ENCODE results near the gene PGAM2. TPM values are rescaled to one million over a fixed set of nuclear protein-coding genes. Genes with fewer than 3 reads are reported as not detected.
A peak's percentile ranks its signal among the peaks of the same experiment; 100 is the strongest.

Gene PGAM2
- total and polyA plus RNA-seq, 7 donors: 214 to 1,581 (median 333) TPM

DNA sequence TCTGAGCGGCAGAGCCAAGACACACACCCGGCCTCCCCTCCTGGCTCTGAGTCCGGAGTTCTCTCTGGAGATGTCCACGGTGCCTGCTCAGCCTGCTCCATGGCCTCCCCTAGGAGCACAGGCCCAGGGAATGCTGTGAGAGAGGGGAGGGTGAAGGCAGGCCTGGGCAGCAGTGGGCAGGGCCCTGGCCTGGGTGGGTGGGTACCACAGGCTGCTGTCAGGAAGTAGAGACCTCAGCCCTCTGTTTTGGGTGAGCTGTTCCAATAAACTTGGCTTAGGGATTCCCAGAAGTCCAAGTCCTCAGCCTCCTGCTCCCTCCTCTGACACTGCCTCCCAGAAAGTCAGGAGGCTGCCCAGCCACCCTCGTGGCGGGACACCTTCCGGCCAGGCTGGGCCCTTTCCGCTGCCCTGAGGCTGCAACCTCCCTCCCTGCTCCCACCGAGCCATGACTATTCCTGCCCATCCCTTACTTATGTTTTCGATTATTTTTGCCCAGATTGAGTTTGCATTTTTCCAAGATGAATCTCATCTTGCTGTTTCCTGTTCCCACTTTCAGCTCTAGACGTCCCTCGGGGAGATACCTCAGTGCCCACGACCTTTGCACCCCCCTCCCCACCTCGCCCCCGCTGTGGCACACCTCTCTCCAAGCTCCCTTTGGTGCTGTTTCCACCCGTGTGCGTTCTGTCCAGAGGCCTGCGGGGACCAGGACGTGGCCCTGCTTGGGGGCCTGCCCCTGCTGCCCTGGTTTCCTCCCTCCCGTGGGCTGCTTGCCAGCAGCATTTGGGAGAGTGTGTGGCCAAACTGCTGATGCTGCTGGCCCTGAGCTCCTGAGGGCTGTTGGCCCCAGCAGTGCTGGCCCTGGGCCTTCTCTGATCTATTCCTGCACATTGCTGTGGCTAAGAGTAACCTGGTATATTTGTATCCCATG is 22.8 kb upstream of the PGAM2 start:
- Histone ChIP-seq H3K4me1 (peaks cover 11% of the 10 kb centered on the region), H3K36me3 (ENCODE audit: insufficient read depth in 1 of 2, low read depth in 1 of 2) (no peaks in the 10 kb centered on the region), H3K9me3 (no peaks in the 10 kb centered on the region), H3K4me3 (no peak overlapping the region), H3K27ac (peak overlapping the region; percentile 76), H3K27me3 (ENCODE audit: insufficient read depth in 3 of 3, low read length in 2 of 3) (no peaks in the 10 kb centered on the region)
- DNase-seq (peak; percentile 84 to 86), ATAC-seq (peak; percentile 67 to 83 (median 76))
- intact Hi-C loops (cut with DNase I): loop anchor here in 1 of 2 donors (5.0 kb wide), 1 partner anchor 34 kb away; the partner anchor contains the start of gene POLD2
- WGBS, 3 donors: 25 to 31% (median 28%) methylated on average over 18 to 20 of the region's 20 CpGs
- TF ChIP-seq, protein P1, sequence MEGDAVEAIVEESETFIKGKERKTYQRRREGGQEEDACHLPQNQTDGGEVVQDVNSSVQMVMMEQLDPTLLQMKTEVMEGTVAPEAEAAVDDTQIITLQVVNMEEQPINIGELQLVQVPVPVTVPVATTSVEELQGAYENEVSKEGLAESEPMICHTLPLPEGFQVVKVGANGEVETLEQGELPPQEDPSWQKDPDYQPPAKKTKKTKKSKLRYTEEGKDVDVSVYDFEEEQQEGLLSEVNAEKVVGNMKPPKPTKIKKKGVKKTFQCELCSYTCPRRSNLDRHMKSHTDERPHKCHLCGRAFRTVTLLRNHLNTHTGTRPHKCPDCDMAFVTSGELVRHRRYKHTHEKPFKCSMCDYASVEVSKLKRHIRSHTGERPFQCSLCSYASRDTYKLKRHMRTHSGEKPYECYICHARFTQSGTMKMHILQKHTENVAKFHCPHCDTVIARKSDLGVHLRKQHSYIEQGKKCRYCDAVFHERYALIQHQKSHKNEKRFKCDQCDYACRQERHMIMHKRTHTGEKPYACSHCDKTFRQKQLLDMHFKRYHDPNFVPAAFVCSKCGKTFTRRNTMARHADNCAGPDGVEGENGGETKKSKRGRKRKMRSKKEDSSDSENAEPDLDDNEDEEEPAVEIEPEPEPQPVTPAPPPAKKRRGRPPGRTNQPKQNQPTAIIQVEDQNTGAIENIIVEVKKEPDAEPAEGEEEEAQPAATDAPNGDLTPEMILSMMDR (IDR thresholded peaks at IDR 0.05): no peak

DNA sequence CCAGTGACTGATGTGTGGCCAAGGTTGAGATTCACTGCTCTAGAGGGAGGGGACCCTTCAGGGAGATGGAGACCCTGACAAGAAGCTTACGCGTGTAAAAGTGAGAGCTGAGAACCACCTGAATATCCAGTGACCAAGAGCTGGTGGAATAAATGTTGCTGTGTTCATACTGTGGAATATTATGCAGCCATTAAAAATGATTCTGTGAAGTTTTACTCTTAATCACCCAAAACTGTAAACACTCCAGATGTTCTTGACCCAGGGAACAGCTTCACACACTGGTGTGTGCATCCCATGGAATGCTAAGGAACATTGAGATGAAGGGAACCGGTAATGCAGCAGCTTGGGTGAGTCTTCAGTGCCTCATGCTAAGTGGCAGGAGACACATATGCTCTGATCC is 21.3 kb upstream of the PGAM2 start:
- Histone ChIP-seq H3K36me3 (ENCODE audit: insufficient read depth in 1 of 2, low read depth in 1 of 2) (no peaks in the 10 kb centered on the region), H3K27ac (peak overlapping the region; percentile 76), H3K9me3 (no peaks in the 10 kb centered on the region), H3K4me1 (peaks cover 11% of the 10 kb centered on the region), H3K4me3 (no peak overlapping the region), H3K27me3 (ENCODE audit: insufficient read depth in 3 of 3, low read length in 2 of 3) (no peaks in the 10 kb centered on the region)
- ATAC-seq (no peak), DNase-seq (no peak)
- TF ChIP-seq, protein P1 (IDR thresholded peaks at IDR 0.05): no peak
- intact Hi-C loops (cut with DNase I): loop anchor here in 1 of 2 donors (5.0 kb wide), 1 partner anchor 36 kb away; the partner anchor contains the start of gene POLD2
- 94 to 98% (median 96%) methylated on average over 3 of the region's 3 CpGs for WGBS, 3 donors

DNA sequence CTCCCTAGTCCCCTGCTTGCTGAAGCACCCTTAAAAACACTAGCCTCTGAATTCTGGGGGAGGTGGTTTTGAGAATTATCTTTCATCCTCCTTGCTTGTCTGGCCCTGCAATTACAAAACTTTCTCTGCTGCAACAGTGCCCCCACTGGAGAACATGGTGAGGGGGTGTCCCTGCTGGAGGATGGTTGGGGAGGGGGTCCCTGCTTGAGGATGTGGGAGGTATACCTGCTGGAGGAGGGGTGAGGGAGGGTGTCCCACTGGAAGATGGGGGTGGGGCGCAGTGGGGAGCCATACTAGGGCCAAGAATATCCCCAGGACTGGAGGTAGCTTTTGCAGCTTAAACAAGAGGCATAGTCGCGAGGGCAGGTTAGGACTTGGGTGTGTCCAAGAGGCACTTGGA is 20.2 kb upstream of the PGAM2 start:
- H3K4me1 ChIP-seq: peaks cover 22% of the 10 kb centered on the region
- no peaks in the 10 kb centered on the region for H3K27me3 ChIP-seq (ENCODE audit: insufficient read depth in 3 of 3, low read length in 2 of 3)
- H3K27ac ChIP-seq: no peak overlapping the region
- no peaks in the 10 kb centered on the region for H3K9me3 ChIP-seq
- TF ChIP-seq, protein P1 (IDR thresholded peaks at IDR 0.05): no peak
- H3K4me3 ChIP-seq: no peak overlapping the region
- ATAC-seq: no peak
- DNase-seq: peak in 1 of 2 donors; percentile 7
- peaks cover 0 to under 1% of the 10 kb centered on the region in 2 donors for H3K36me3 ChIP-seq (ENCODE audit: insufficient read depth in 1 of 2, low read depth in 1 of 2)
- WGBS, 3 donors: 86 to 97% (median 92%) methylated on average over 3 of the region's 3 CpGs
- intact Hi-C loops (cut with DNase I): loop anchor here in 1 of 2 donors (5.0 kb wide), 1 partner anchor 37 kb away; the partner anchor contains the start of gene POLD2

DNA sequence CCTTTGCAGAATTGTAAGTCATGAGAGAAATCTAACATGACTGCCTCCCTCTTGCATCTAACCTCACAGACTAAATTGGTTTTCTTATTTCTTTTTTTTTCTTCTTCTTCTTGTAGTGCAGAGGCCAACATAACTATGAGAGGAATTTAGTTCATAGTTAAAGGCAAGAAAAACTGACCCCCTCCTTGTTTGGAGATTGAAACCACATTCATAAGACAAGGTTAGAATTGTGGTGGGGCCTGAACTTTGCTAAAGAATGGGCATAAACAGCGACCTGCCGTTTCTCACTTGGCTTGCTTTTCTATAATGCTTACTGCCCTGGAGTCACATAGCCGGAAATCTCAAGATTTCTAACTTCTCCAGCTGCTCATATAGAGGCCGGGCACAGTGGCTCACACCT is 19.3 kb upstream of the PGAM2 start:
- no peak overlapping the region for H3K4me3 ChIP-seq
- DNase-seq (no peak), ATAC-seq (no peak)
- H3K4me1 ChIP-seq: peaks cover 29% of the 10 kb centered on the region
- intact Hi-C loops (cut with DNase I): loop anchor here (5.0 kb wide), 3 partner anchors 38 to 118 kb away; partner anchors contain the start of genes POLD2 (in 2 of the 2), DBNL (in 1 of the 2) and YKT6 (in 1 of the 2)
- H3K27me3 ChIP-seq (ENCODE audit: insufficient read depth in 3 of 3, low read length in 2 of 3): no peaks in the 10 kb centered on the region
- TF ChIP-seq, protein P1 (IDR thresholded peaks at IDR 0.05): no peak
- peaks cover 0 to 9% of the 10 kb centered on the region in 2 donors for H3K36me3 ChIP-seq (ENCODE audit: insufficient read depth in 1 of 2, low read depth in 1 of 2)
- H3K27ac ChIP-seq: peak overlapping the region; percentile 37
- no peaks in the 10 kb centered on the region for H3K9me3 ChIP-seq
- 81 to 85% (median 82%) methylated on average over 4 of the region's 4 CpGs for WGBS, 3 donors

All from psoas muscle (tissue), 8 donors.